Activated CD8-positive, alpha-beta memory T cell treated with anti-CD3 and anti-CD28 coated beads for 36 hours (primary cell): ENCODE measurements around the gene MARS1. TPM values are rescaled to one million over a fixed set of nuclear protein-coding genes. Genes with fewer than 3 reads are reported as not detected.
"Not testable (repeated sequence)": the region's sequence is repeated elsewhere in the genome, so short reads cannot be mapped to it uniquely, and the experiment has no call there.

Experiments
- CTCF ChIA-PET: fragments of 350-600 bp; sonication (Branson Sonifier 250); formaldehyde crosslinking; loops from one replicate; lab custom pipeline; 2021; ENCODE audit warnings: antibody characterized with exemption; lab: Charles Lee
- POLR2A ChIA-PET: fragments of 350-600 bp; sonication (Branson Sonifier 250); formaldehyde crosslinking; loops from one replicate; lab custom pipeline; 2021; ENCODE audit warnings: antibody characterized with exemption; lab: Charles Lee
- total RNA-seq, 2 experiments: library from RNA; stranded (reverse); gene quantifications; one replicate each; pipeline ENCODE4 v1.2.3, GENCODE V29; 2021

The MARS1 gene
- total RNA-seq, 2 experiments from 2014 or later = 438 to 455 TPM

GRCh38 chr12:57546438-57547287 lies 58.8 kb downstream of the MARS1 start, which contains the start of gene DCTN2:
DCTN2 (minus strand) TSS chr12:57547192; CDS start chr12:57547063, 129 bp downstream.
- CTCF ChIA-PET = interaction anchor here (0.6 to 1.3 kb wide), 3 partner anchors 11 to 87 kb away, joined by 3 to 4 read pairs (median 3); partner anchors contain the start of gene GLI1

GRCh38 chr12:57547288-57548012 lies 59.6 kb downstream of the MARS1 start:
- CTCF ChIA-PET = interaction anchor here (0.6 kb wide), 1 partner anchor 36 kb away, joined by 3 read pairs; no protein-coding TSS in a partner anchor
- POLR2A ChIA-PET = interaction anchor here (0.6 to 1.6 kb wide), 5 partner anchors 23 to 435 kb away, joined by 3 to 6 read pairs (median 3); partner anchors contain the start of genes DDIT3 and TSPAN31

More at GRCh38 chr12:57546438-57547287, 58.8 kb downstream of the MARS1 start, which contains the start of gene DCTN2:
- POLR2A ChIA-PET = interaction anchor here (0.6 to 1.6 kb wide), 5 partner anchors 22 to 434 kb away, joined by 3 to 6 read pairs (median 3); partner anchors contain the start of genes DDIT3 and TSPAN31

GRCh38 chr12:57548013-57548315 lies 60.1 kb downstream of the MARS1 start:
- POLR2A ChIA-PET = no interaction called here
- CTCF ChIA-PET = no interaction called here

- POLR2A ChIA-PET = no interaction called here
These were observed 60.6 kb downstream of the MARS1 start for GRCh38 chr12:57548488-57548887.

GRCh38 chr12:57549203-57549908 lies 61.5 kb downstream of the MARS1 start:
- ChIA-PET CTCF (interaction anchor here (0.7 kb wide), 1 partner anchor 207 kb away, joined by 3 read pairs; no protein-coding TSS in a partner anchor), POLR2A (no interaction called here)

More at GRCh38 chr12:57548488-57548887, 60.6 kb downstream of the MARS1 start:
- CTCF ChIA-PET = no interaction called here

GRCh38 chr12:57549909-57550640 lies 62.2 kb downstream of the MARS1 start, which contains the start of gene KIF5A:
KIF5A (plus strand) TSS chr12:57550044; CDS start chr12:57550272, 228 bp downstream.
- ChIA-PET CTCF (no interaction called here), POLR2A (no interaction called here)

GRCh38 chr12:57550641-57551549 lies 63.0 kb downstream of the MARS1 start:
- ChIA-PET POLR2A (no interaction called here), CTCF (no interaction called here)

GRCh38 chr12:57551637-57552305 lies 63.9 kb downstream of the MARS1 start:
- CTCF ChIA-PET = no interaction called here
- POLR2A ChIA-PET = no interaction called here

GRCh38 chr12:57552306-57552651 lies 64.4 kb downstream of the MARS1 start:
- CTCF ChIA-PET = interaction anchor here (1.3 kb wide), 1 partner anchor 70 kb away, joined by 3 read pairs; no protein-coding TSS in a partner anchor
- POLR2A ChIA-PET = no interaction called here

- POLR2A ChIA-PET = no interaction called here
These were observed 65.0 kb downstream of the MARS1 start for GRCh38 chr12:57552835-57553313.

GRCh38 chr12:57553343-57554202 lies 65.7 kb downstream of the MARS1 start:
- POLR2A ChIA-PET = no interaction called here
- CTCF ChIA-PET = interaction anchor here (1.3 kb wide), 1 partner anchor 69 kb away, joined by 3 read pairs; no protein-coding TSS in a partner anchor

More at GRCh38 chr12:57552835-57553313, 65.0 kb downstream of the MARS1 start:
- CTCF ChIA-PET = interaction anchor here (1.3 kb wide), 1 partner anchor 69 kb away, joined by 3 read pairs; no protein-coding TSS in a partner anchor

- ChIA-PET CTCF (no interaction called here), POLR2A (no interaction called here)
These were observed 66.6 kb downstream of the MARS1 start for GRCh38 chr12:57554453-57554852.

GRCh38 chr12:57554897-57555296 lies 67.0 kb downstream of the MARS1 start:
- ChIA-PET CTCF (no interaction called here), POLR2A (no interaction called here)

- CTCF ChIA-PET = interaction anchor here (0.6 kb wide), 1 partner anchor 15 kb away, joined by 3 read pairs; no protein-coding TSS in a partner anchor
- POLR2A ChIA-PET = no interaction called here
These were observed 71.0 kb downstream of the MARS1 start for GRCh38 chr12:57558864-57559263.

- ChIA-PET POLR2A (no interaction called here), CTCF (no interaction called here)
These were observed 72.6 kb downstream of the MARS1 start for GRCh38 chr12:57560516-57560915.

GRCh38 chr12:57561117-57561516 lies 73.2 kb downstream of the MARS1 start:
- CTCF ChIA-PET = interaction anchor here (2.1 kb wide), 1 partner anchor 22 kb away, joined by 7 read pairs; no protein-coding TSS in a partner anchor

More at GRCh38 chr12:57561117-57561516, 73.2 kb downstream of the MARS1 start:
- POLR2A ChIA-PET = not testable (repeated sequence)
